Erythroblast (primary cell): ENCODE measurements around the gene PITPNC1.

ENCODE experiments used
- GATA1 ChIP-seq: IDR thresholded peaks from 2 replicates; pipeline ENCODE4 v1.6.1; 2011; ENCODE audit warnings: low read depth, mild to moderate bottlenecking, control low read depth, low read length, moderate library complexity
- POLR2A ChIP-seq: IDR thresholded peaks from 2 replicates; pipeline ENCODE4 v1.6.1; 2011; ENCODE audit warnings: mild to moderate bottlenecking, low read length

DNA sequence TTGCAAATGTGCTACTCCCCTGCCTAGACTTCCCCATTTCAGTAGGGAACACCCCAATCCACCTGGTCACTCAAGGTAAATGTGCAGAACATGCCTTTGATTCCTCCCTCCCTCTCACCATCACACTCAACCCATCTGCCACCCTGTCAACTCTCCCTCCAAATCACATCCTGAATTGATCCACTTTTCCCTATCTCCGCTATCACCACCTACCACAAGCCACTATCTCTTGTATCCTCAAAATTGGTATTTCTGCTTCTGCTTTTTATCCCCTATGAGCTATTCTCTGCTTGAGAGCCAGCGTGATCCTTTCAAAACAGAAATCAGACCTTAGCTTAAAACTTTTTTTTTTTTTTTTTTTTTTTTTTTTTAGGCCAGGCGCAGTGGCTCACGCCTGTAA is 335.3 kb downstream of the PITPNC1 start:
- TF ChIP-seq POLR2A (no peak), GATA1 (no peak)
